Neural cell (in vitro differentiated cells): ENCODE data around the gene BHLHA9. TPM values are rescaled to one million over a fixed set of nuclear protein-coding genes. Genes with fewer than 3 reads are reported as not detected.

Experiments used
- H2AFZ ChIP-seq: fragments of 200-600, 300-800 bp; sonication (generic), shearing (Covaris generic); 2 replicates; pipeline ENCODE4 v1.6.0; 2014; ENCODE audit warnings: low read depth, mild to moderate bottlenecking, antibody characterized with exemption, low read length, moderate library complexity
- H3F3A ChIP-seq: fragments of 200-600 bp; shearing (Covaris generic); 2 replicates; pipeline ENCODE4 v1.6.1; 2016; ENCODE audit warnings: mild to moderate bottlenecking, moderate library complexity, mixed read lengths, antibody characterized with exemption, low read length; ENCODE audit not compliant: insufficient read depth, poor library complexity, severe bottlenecking
- H3K27ac ChIP-seq: fragments of 200-600, 300-800 bp; sonication (generic), shearing (Covaris generic); 2 replicates; pipeline ENCODE4 v1.5.1; 2014; ENCODE audit warnings: mild to moderate bottlenecking, low read length, moderate library complexity
- H3K27me3 ChIP-seq: fragments of 300-800, 200-600 bp; sonication (generic), shearing (Covaris generic); 2 replicates; pipeline ENCODE4 v1.6.0; 2014; ENCODE audit warnings: mild to moderate bottlenecking, low read depth, low read length, moderate library complexity; ENCODE audit not compliant: insufficient read depth
- H3K36me3 ChIP-seq: fragments of 300-800, 200-600 bp; sonication (generic), shearing (Covaris generic); 2 replicates; pipeline ENCODE4 v1.5.1; 2014; ENCODE audit warnings: mild to moderate bottlenecking, antibody characterized with exemption, low read length, moderate library complexity; ENCODE audit not compliant: insufficient read depth
- H3K4me2 ChIP-seq: fragments of 300-800, 200-600 bp; sonication (generic), shearing (Covaris generic); 2 replicates; pipeline ENCODE4 v1.6.0; 2014; ENCODE audit warnings: mild to moderate bottlenecking, low read length
- H3K4me3 ChIP-seq: fragments of 300-800, 200-600 bp; sonication (generic), shearing (Covaris generic); 2 replicates; pipeline ENCODE4 v1.5.1; 2014; ENCODE audit warnings: mild to moderate bottlenecking, low read length, moderate library complexity
- H3K79me2 ChIP-seq: fragments of 200-600 bp; shearing (Covaris generic); replicated peaks from 2 replicates; pipeline ENCODE4 v1.6.0; 2014; ENCODE audit warnings: mild to moderate bottlenecking, low read length, moderate library complexity; ENCODE audit not compliant: insufficient read depth
- H3K9ac ChIP-seq: fragments of 300-800, 200-600 bp; sonication (generic), shearing (Covaris generic); 2 replicates; pipeline ENCODE4 v1.6.1; 2016; ENCODE audit warnings: mild to moderate bottlenecking, low read length, mixed read lengths
- H3K9me2 ChIP-seq: fragments of 200-600 bp; shearing (Covaris generic); 2 replicates; pipeline ENCODE4 v1.6.1; 2016; ENCODE audit warnings: mild to moderate bottlenecking, low read length, mixed read lengths; ENCODE audit not compliant: insufficient read depth
- H3K9me3 ChIP-seq: fragments of 200-600, 300-800 bp; sonication (generic), shearing (Covaris generic); 2 replicates; pipeline ENCODE4 v1.6.1; 2016; ENCODE audit warnings: mild to moderate bottlenecking, mixed run types, low read length, moderate library complexity, mixed read lengths
- H4K20me1 ChIP-seq: fragments of 200-600 bp; shearing (Covaris generic); 2 replicates; pipeline ENCODE4 v1.6.1; 2016; ENCODE audit warnings: mild to moderate bottlenecking, mixed run types; ENCODE audit not compliant: insufficient read depth
- EP300 ChIP-seq: fragments of 450-650 bp; conservative IDR thresholded peaks from 2 replicates; pipeline ENCODE4 v1.6.1; 2014; ENCODE audit warnings: antibody characterized with exemption, mild to moderate bottlenecking, moderate library complexity; ENCODE audit not compliant: poor library complexity, severe bottlenecking
- EZH2 ChIP-seq: fragments of 200-600, 300-800 bp; shearing (Covaris generic), sonication (generic); IDR thresholded peaks from 2 replicates; pipeline ENCODE4 v1.6.1; 2014; ENCODE audit warnings: antibody characterized with exemption, low read length, borderline replicate concordance, mild to moderate bottlenecking; ENCODE audit not compliant: insufficient read depth, poor library complexity, severe bottlenecking
- MXI1 ChIP-seq: fragments of 450-650 bp; conservative IDR thresholded peaks from 2 replicates; pipeline ENCODE4 v1.6.1; 2014; ENCODE audit warnings: antibody characterized with exemption, mild to moderate bottlenecking; ENCODE audit not compliant: poor library complexity, severe bottlenecking
- POLR2AphosphoS5 ChIP-seq: IDR thresholded peaks from 2 replicates; pipeline ENCODE4 v1.6.1; 2012
- RAD21 ChIP-seq: fragments of 450-650 bp; conservative IDR thresholded peaks from 2 replicates; pipeline ENCODE4 v1.6.1; 2014; ENCODE audit warnings: antibody characterized with exemption, mild to moderate bottlenecking, moderate library complexity
- SMC3 ChIP-seq: fragments of 450-650 bp; conservative IDR thresholded peaks from 2 replicates; pipeline ENCODE4 v1.6.1; 2014; ENCODE audit warnings: antibody characterized with exemption, mild to moderate bottlenecking, moderate library complexity; ENCODE audit not compliant: poor library complexity
- TAF1 ChIP-seq: IDR thresholded peaks from 2 replicates; pipeline ENCODE4 v1.6.1; 2012; ENCODE audit warnings: low read depth
- polyA plus RNA-seq: library from polyadenylated mRNA; depleted of rRNA; stranded (reverse); fragments of >200 nt; gene quantifications from 2 replicates; pipeline ENCODE4 v1.2.3, GENCODE V29; 2014
- TF ChIP-seq, protein P1 (sequence below): fragments of 450-650 bp; IDR thresholded peaks from 2 replicates; pipeline ENCODE4 v1.5.1; 2014; ENCODE audit warnings: antibody characterized with exemption, mild to moderate bottlenecking, moderate library complexity; ENCODE audit not compliant: poor library complexity, severe bottlenecking
- TF ChIP-seq, protein P2 (sequence below): IDR thresholded peaks from 2 replicates; pipeline ENCODE4 v1.6.1; 2012; ENCODE audit warnings: borderline replicate concordance

BHLHA9 gene
- polyA plus RNA-seq, 1 donor from 2014 or later, result not detected

DNA sequence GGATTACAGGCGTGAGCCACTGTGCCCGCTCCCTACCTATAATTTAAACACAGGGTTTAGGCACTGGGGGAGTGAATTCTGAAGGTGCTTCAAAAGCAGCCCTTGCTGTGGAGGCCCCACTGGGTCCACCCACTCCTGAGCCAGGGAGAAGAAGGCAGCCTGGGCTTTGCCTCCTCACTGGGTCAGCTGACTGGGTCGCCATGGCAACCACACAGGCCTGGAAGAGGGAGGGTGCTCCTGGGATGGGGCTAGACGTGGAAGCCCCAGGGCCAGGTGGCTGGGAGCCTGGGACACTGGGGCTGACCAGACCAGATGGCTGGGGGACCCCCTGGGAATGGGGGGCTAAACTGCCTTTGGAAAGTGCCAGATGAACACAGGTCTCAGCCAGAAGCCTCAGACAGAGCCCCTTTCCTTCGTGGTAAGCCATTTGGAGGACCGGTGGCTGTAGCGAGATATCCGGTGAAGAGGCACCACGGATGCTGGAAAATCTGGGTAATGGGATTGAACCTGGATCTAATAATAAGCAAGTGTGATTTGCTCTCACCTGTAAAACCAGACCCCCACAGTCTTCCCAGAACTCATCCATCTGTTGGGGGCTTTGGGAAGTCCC is 42.1 kb downstream of the BHLHA9 start:
- H3K79me2 ChIP-seq, result no peaks in the 10 kb centered on the region
- no peaks in the 10 kb centered on the region for H3K9me2 ChIP-seq
- no peak for TF ChIP-seq EZH2
- TF ChIP-seq SMC3, result no peak
- TF ChIP-seq, protein P1, sequence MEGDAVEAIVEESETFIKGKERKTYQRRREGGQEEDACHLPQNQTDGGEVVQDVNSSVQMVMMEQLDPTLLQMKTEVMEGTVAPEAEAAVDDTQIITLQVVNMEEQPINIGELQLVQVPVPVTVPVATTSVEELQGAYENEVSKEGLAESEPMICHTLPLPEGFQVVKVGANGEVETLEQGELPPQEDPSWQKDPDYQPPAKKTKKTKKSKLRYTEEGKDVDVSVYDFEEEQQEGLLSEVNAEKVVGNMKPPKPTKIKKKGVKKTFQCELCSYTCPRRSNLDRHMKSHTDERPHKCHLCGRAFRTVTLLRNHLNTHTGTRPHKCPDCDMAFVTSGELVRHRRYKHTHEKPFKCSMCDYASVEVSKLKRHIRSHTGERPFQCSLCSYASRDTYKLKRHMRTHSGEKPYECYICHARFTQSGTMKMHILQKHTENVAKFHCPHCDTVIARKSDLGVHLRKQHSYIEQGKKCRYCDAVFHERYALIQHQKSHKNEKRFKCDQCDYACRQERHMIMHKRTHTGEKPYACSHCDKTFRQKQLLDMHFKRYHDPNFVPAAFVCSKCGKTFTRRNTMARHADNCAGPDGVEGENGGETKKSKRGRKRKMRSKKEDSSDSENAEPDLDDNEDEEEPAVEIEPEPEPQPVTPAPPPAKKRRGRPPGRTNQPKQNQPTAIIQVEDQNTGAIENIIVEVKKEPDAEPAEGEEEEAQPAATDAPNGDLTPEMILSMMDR, result no peak
- no peak for TF ChIP-seq MXI1
- no peak for TF ChIP-seq TAF1
- no peak for TF ChIP-seq RAD21
- TF ChIP-seq, protein P2, sequence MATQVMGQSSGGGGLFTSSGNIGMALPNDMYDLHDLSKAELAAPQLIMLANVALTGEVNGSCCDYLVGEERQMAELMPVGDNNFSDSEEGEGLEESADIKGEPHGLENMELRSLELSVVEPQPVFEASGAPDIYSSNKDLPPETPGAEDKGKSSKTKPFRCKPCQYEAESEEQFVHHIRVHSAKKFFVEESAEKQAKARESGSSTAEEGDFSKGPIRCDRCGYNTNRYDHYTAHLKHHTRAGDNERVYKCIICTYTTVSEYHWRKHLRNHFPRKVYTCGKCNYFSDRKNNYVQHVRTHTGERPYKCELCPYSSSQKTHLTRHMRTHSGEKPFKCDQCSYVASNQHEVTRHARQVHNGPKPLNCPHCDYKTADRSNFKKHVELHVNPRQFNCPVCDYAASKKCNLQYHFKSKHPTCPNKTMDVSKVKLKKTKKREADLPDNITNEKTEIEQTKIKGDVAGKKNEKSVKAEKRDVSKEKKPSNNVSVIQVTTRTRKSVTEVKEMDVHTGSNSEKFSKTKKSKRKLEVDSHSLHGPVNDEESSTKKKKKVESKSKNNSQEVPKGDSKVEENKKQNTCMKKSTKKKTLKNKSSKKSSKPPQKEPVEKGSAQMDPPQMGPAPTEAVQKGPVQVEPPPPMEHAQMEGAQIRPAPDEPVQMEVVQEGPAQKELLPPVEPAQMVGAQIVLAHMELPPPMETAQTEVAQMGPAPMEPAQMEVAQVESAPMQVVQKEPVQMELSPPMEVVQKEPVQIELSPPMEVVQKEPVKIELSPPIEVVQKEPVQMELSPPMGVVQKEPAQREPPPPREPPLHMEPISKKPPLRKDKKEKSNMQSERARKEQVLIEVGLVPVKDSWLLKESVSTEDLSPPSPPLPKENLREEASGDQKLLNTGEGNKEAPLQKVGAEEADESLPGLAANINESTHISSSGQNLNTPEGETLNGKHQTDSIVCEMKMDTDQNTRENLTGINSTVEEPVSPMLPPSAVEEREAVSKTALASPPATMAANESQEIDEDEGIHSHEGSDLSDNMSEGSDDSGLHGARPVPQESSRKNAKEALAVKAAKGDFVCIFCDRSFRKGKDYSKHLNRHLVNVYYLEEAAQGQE, result no peak
- TF ChIP-seq POLR2AphosphoS5, result no peak
- no peak for TF ChIP-seq EP300

DNA sequence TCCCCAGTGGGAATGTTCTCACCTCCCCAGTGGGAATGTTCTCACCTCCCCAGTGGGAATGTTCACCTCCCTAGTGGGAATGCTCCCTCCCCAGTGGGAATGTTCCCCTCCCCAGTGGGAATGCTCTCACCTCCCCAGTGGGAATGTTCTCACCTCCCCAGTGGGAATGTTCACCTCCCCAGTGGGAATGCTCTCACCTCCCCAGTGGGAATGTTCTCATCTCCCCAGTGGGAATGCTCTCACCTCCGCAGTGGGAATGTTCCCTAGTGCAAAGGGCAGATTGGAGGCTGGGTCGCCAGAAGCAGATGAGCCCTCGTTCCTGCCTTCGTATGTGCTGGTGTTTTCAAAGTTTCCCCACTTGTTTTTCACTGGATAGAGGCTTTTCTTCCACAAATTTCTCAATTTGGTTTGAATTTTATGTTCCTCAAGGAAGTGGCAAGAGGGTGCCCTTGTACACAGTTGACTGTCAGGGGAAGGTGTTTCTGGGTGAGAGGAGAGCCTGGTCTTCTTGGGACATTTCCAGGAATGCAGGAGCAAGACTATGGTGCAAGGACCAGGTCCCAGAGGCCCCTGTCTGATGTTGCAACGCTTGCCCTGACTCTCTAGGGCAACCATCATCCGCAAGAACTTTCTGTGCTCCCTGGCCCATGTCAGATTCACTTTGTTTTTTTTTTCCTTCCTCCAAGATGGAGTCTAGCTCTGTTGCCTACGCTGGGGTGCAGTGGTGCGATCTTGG is 43.2 kb downstream of the BHLHA9 start:
- Histone ChIP-seq H3K4me3 (no peak overlapping the region), H3K4me2 (no peak overlapping the region), H3K36me3 (no peaks in the 10 kb centered on the region), H2AFZ (no peak overlapping the region), H4K20me1 (no peaks in the 10 kb centered on the region), H3K9ac (no peak overlapping the region), H3K79me2 (no peaks in the 10 kb centered on the region), H3K9me3 (no peaks in the 10 kb centered on the region), H3F3A (no peaks in the 10 kb centered on the region), H3K9me2 (no peaks in the 10 kb centered on the region), H3K27me3 (no peaks in the 10 kb centered on the region), H3K27ac (no peak overlapping the region)
- TF ChIP-seq, protein P1, result no peak
- TF ChIP-seq, protein P2, result peak; percentile 47

More for the DNA sequence above, 42.1 kb downstream of the BHLHA9 start:
- Histone ChIP-seq H3F3A (no peaks in the 10 kb centered on the region), H4K20me1 (no peaks in the 10 kb centered on the region), H3K27me3 (no peaks in the 10 kb centered on the region), H2AFZ (no peak overlapping the region), H3K4me2 (no peak overlapping the region), H3K9me3 (no peaks in the 10 kb centered on the region), H3K36me3 (no peaks in the 10 kb centered on the region), H3K9ac (no peak overlapping the region), H3K4me3 (no peak overlapping the region), H3K27ac (no peak overlapping the region)
